ENCODE measurements around the gene FKBP14. TPM values are rescaled to one million over a fixed set of nuclear protein-coding genes. Genes with fewer than 3 reads are reported as not detected.
"Not testable (repeated sequence)": the region's sequence is repeated elsewhere in the genome, so short reads cannot be mapped to it uniquely, and the experiment has no call there.

Gene FKBP14
- total RNA-seq, 1 donor from 2014 or later, result 8.5 TPM

DNA sequence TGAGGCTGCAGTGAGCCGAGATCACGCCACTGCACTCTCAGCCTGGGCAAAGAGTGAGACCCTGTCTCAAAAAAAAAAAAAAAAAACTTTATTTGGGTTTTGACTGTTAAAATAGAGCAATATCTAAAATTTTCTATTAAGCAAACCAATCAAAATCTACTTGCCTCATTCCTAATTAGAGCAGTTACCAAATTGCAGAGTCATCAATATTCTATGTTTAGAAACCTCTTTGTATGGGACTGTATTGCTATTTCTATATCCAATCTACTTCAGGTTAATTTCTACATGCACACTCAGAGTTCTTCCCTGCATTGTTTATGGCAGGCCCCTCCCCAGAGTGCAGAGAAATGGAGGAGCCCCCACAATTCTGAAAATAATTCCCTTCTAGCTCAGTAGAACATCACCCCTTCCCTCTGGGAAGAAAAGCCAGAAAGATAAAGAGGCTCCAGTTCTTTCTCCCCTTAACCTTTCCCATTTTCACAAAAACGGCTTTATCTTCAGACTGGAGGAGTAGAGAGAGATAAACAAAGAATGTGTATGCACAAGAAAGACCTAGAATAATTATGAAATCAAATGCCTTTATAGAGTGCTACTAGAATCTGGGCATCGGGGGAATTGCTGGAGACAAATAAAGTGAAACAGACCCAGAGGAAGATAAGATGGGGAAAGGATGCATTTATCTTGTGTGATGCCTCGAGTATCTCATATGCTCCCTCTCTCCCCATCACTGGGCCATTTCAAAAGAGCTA, 54.8 kb downstream of the FKBP14 start:
- ATAC-seq (no peak), DNase-seq (ENCODE audit: missing footprints) (no peak)
- intact Hi-C loops (cut with DNase I), result no loop called here

DNA sequence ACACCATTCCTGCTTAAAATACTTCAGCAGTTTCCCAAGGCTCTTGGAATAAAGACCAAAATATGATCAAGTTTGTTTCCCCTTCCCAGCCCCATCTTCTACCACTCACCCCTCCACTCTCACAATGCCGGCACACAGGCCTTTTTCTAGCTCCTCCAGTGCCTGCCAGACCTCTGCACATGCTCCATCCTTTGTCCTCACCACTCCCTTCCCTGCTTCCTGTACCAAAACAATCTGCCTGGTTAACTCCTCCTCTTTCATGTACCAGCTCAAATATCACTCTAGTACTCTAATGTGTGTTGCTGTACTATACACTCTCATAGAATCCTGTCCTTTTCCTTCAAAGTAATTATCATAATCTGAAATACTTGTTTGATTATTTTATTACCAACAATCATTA, 56.3 kb downstream of the FKBP14 start:
- intact Hi-C loops (cut with DNase I), result no loop called here
- ATAC-seq (no peak), DNase-seq (ENCODE audit: missing footprints) (no peak)

DNA sequence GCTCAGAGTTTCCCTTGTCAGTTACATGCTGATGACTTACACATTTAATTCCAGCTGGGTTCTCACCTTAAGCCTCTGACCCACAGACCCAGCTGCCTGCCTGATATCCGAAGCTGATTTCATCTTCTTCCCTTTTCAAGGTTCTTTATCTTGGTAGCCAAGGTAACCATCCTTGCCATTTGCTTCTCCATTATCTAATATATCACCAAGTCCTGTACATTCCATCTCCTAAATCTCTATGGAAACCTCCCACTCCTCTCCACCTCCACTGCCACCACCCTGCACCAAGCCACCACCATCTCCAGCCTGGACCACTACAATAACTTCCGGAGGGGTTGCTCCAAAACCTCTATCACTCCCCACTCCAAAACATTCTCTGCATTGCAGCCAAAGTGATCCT, 56.8 kb downstream of the FKBP14 start:
- intact Hi-C loops (cut with DNase I), result no loop called here
- DNase-seq (ENCODE audit: missing footprints) (no peak), ATAC-seq (no peak)

DNA sequence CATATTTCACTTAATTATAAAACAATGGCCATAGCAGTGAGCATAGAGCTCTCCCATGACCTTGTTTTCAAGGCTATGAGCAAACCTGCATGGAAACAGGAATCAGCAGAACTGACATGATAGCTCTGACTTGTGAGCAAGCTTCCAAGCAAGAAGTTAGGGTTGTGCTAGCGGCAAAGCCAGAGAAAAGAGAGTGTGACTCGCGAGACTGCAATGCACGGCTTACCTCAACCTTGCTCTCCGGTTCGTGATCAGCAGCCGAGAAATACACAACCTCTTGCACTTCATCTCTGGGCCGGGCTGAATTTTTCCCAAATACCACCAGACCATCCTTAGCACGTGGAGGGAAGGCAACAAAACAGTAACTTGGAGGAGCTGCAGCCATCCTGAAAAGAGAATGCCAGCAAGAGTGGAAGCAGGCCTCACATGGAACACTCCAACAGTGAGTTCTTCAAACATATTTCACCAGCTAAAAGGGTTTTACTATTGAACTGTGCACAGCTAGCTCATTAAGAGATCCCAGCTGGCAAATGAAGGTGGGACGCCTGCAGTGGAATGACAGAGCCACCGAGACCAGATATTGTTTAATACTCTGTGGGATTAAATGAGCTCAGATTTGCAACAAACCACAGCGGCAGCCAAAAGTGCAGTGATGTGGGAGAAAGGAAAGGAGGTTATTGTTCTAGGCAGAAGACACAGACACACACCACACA, 57.7 kb downstream of the FKBP14 start:
- ATAC-seq (peak; percentile 26), DNase-seq (ENCODE audit: missing footprints) (no peak)
- intact Hi-C loops (cut with DNase I), result no loop called here

DNA sequence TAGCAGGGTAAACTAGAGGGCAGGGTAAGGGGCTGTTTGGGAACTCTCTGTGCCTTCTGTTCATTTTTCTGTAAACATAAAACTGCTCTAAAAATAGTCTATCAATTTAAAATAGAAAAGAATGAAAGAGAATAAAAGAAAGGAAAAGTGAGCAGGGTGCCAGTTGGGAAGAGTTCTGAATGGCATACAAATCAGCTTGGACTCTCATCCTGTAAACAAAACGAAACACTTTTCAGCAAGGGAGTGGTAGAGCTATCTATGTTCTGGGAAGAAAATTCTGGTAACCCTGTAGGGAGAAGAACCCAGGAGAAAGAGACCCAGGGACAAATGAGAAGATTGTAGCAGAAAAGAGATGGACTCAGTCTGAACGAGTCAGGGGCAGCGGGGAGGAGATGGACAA, 61.5 kb downstream of the FKBP14 start:
- intact Hi-C loops (cut with DNase I), result no loop called here
- ATAC-seq, result no peak

DNA sequence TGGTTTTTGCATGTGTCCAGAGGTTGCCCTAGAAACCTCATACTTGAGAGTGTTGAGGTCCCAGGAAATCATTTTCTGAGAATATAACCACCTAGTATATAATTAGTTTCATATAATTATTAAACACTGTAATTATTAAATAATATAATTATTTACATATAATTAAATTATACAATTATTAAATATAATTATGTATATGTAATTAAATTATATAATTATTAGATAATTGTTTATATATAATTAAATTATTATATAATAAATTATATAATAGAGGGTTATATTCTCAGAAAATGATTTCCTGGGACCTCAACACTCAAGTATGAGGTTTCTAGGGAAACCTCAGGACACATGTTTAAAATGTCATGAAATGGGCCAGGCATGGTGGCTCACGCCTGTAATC, 64.5 kb downstream of the FKBP14 start:
- intact Hi-C loops (cut with DNase I), result no loop called here
- ATAC-seq (no peak), DNase-seq (ENCODE audit: missing footprints) (no peak)

More for the DNA sequence above, 61.5 kb downstream of the FKBP14 start:
- DNase-seq (ENCODE audit: missing footprints), result no peak

DNA sequence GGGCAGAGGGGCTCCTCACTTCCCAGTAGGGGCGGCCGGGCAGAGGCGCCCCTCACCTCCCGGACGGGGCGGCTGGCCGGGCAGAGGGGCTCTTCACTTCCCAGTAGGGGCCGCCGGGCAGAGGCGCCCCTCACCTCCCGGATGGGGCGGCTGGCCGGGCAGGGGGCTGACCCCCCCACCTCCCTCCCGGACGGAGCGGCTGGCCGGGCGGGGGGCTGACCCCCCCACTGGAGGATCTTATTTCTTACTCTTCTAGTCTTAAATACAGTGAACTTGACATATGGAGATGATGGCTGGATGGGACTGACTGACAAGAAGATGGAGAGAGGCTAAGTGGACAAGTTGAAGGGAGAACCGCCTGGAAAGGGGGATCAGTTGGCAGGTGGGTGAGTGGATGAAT, 64.9 kb downstream of the FKBP14 start:
- intact Hi-C loops (cut with DNase I); ATAC-seq; DNase-seq (ENCODE audit: missing footprints): not testable (repeated sequence)

Other genes starting within 250 kb of the FKBP14 start
- 5.5 TPM for gene WIPF3, start 220.2 kb downstream of the FKBP14 start, total RNA-seq
- gene SCRN1, start 36.9 kb downstream of the FKBP14 start, total RNA-seq, result 15.0 TPM
- 3.9 TPM for gene PLEKHA8, start 1.7 kb upstream of the FKBP14 start, total RNA-seq
- 15.7 TPM for gene MTURN, start 108.3 kb upstream of the FKBP14 start, total RNA-seq

Data from Right ventricle myocardium inferior (tissue), 1 donor.